ENCODE measurements around the gene EIPR1.
"Not testable (repeated sequence)": the region's sequence is repeated elsewhere in the genome, so short reads cannot be mapped to it uniquely, and the experiment has no call there.

Gene EIPR1

GRCh38 chr2:3298191-3298590, 79.4 kb downstream of the EIPR1 start:
- H3K4me3 ChIP-seq (ENCODE audit: low read length): no peak overlapping the region
- no peak for DNase-seq (ENCODE audit: low read depth, low spot score)

GRCh38 chr2:3297523-3297922, 80.1 kb downstream of the EIPR1 start:
- peak; percentile 16 for DNase-seq (ENCODE audit: low read depth, low spot score)
- H3K4me3 ChIP-seq (ENCODE audit: low read length): no peak overlapping the region

DNA sequence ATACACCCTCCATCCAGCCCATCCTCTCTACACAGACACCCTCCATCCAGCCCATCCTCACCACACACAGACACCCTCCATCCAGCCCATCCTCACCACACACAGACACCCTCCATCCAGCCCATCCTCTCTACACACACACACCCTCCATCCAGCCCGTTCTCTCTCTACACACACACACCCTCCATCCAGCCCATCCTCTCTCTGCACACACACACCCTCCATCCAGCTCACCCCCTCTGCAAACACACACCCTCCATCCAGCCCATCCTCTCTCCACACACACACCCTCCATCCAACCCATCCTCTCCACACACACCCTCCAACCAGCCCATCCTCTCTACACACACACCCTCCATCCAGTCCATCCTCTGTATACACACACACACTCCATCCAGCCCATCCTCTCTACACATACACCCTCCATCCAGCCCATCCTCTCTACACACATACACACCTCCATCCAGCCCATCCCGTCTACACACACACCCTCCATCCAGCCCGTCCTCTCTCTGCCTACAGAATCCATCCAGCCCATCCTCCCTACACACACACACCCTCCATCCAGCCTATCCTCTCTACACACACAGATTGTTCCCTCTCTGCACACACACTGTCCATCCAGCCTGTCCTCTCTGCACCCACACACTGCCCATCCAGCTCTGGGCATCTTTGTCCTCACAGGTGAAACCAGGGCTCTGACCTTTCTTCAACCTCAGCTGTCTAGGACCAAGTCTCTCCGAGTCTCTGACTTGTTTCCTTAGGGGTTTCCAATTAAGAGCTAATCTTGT, 81.2 kb downstream of the EIPR1 start:
- DNase-seq (ENCODE audit: low read depth, low spot score): no peak
- no peak overlapping the region for H3K4me3 ChIP-seq (ENCODE audit: low read length)

GRCh38 chr2:3294493-3294892, 83.1 kb downstream of the EIPR1 start:
- no peak overlapping the region for H3K4me3 ChIP-seq (ENCODE audit: low read length)
- DNase-seq (ENCODE audit: low read depth, low spot score): no peak

GRCh38 chr2:3294069-3294468, 83.5 kb downstream of the EIPR1 start:
- no peak overlapping the region for H3K4me3 ChIP-seq (ENCODE audit: low read length)
- no peak for DNase-seq (ENCODE audit: low read depth, low spot score)

GRCh38 chr2:3293221-3293620, 84.4 kb downstream of the EIPR1 start:
- H3K4me3 ChIP-seq (ENCODE audit: low read length): no peak overlapping the region
- DNase-seq (ENCODE audit: low read depth, low spot score): no peak

GRCh38 chr2:3292416-3292815, 85.2 kb downstream of the EIPR1 start:
- H3K4me3 ChIP-seq (ENCODE audit: low read length): no peak overlapping the region
- DNase-seq (ENCODE audit: low read depth, low spot score): no peak

DNA sequence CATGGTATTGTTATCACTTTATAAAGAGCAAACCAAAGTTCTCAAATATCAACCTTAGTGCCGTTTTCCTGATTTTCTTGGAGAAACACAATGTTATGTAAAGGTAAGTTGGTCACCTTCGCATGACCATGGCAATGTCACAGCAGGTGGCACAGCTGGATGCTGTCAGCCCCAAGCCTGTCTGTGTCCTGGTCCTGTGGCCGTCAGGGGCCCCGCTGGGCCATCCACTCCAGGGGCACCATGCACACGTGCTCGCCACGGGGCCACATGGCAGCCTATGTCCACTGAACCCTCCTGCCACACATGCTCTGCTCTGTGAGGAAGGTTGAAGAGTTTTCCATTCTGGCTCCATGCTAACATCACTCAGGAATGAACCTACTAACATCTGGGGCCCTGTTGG, 85.9 kb downstream of the EIPR1 start:
- no peak for DNase-seq (ENCODE audit: low read depth, low spot score)

GRCh38 chr2:3291113-3291512, 86.5 kb downstream of the EIPR1 start:
- H3K4me3 ChIP-seq (ENCODE audit: low read length): no peak overlapping the region
- no peak for DNase-seq (ENCODE audit: low read depth, low spot score)

More for the DNA sequence above, 85.9 kb downstream of the EIPR1 start:
- H3K4me3 ChIP-seq (ENCODE audit: low read length): no peak overlapping the region

GRCh38 chr2:3290655-3291054, 87.0 kb downstream of the EIPR1 start:
- H3K4me3 ChIP-seq (ENCODE audit: low read length): no peak overlapping the region
- DNase-seq (ENCODE audit: low read depth, low spot score): no peak

- no peak for DNase-seq (ENCODE audit: low read depth, low spot score)
- H3K4me3 ChIP-seq (ENCODE audit: low read length): no peak overlapping the region
These were observed 87.6 kb downstream of the EIPR1 start for GRCh38 chr2:3289971-3290370.

GRCh38 chr2:3289526-3289925, 88.1 kb downstream of the EIPR1 start:
- no peak for DNase-seq (ENCODE audit: low read depth, low spot score)
- H3K4me3 ChIP-seq (ENCODE audit: low read length): no peak overlapping the region

- no peak overlapping the region for H3K4me3 ChIP-seq (ENCODE audit: low read length)
- no peak for DNase-seq (ENCODE audit: low read depth, low spot score)
These were observed 88.5 kb downstream of the EIPR1 start for GRCh38 chr2:3289171-3289515.

- no peak overlapping the region for H3K4me3 ChIP-seq (ENCODE audit: low read length)
- DNase-seq (ENCODE audit: low read depth, low spot score): no peak
These were observed 89.0 kb downstream of the EIPR1 start for GRCh38 chr2:3288470-3289170.

GRCh38 chr2:3287896-3288295, 89.7 kb downstream of the EIPR1 start:
- no peak overlapping the region for H3K4me3 ChIP-seq (ENCODE audit: low read length)
- DNase-seq (ENCODE audit: low read depth, low spot score): no peak

DNA sequence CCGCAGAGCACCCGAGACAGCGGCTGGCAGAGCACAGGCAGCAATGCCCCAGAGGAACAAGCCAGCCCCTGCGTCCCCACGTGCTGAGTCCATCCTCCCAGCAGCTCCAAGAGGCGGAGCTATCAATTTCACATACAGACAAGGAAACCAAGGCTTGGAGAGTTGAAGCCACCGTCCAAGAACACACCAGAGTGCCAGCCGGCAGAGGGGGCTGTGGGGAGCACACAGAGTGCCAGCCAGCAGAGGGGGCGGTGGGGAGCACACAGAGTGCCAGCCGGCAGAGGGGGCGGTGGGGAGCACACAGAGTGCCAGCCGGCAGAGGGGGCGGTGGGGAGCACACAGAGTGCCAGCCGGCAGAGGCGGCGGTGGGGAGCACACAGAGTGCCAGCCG, 91.0 kb downstream of the EIPR1 start:
- DNase-seq (ENCODE audit: low read depth, low spot score); H3K4me3 ChIP-seq (ENCODE audit: low read length): not testable (repeated sequence)

GRCh38 chr2:3285901-3286645, 91.5 kb downstream of the EIPR1 start:
- DNase-seq (ENCODE audit: low read depth, low spot score): no peak
- H3K4me3 ChIP-seq (ENCODE audit: low read length): no peak overlapping the region

DNA sequence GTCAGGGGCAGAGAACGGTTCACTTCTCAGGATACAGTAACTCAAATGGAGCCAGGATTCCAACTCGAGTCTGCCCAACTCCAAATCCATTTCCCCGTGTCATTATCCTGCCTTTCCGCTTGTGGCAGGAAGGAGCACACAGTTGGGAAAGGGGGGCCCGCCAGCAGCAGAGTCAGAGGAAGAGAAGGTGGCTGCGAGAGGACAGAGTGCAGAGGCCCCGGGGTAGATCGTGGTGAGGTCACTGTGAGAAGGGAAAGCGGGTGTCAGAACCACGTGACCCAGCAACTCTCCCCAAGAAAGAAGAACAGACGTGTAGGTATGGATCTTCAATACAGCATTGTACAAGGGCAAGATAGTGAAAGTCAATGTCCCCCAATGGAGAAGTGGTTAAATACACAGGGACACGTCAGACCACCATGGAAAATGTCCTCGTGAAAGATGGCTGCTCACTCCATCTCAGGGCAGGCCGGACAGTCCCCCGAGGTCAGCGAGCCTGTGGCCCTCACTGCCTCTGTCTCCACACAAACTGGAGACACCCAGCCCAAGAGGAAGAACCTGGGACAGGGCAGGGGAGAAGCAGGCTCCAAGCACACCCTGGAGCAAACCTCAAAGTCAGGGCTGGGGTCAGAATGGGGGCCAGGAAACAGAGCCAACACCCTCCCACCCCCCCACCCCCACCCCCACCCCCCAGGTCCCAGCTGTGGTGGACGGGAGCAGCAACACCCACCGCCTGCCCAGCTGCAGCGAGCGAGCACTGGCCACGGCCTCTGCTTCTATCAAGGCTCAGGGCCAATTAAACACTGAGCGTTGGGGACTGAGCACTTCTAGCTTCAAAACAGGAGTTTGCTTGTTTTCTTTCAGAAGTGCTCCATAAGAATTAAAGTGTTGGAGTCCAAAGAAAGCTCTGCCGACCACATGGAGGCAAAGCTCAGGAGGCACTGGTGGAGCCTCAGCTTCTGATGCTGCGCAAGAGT, 92.7 kb downstream of the EIPR1 start:
- no peak overlapping the region for H3K4me3 ChIP-seq (ENCODE audit: low read length)
- DNase-seq (ENCODE audit: low read depth, low spot score): no peak
